Mucosa of rectum (tissue), 2 donors: ENCODE data around the gene ZDHHC16.

Experiments used
- H3K27ac ChIP-seq, 2 donors: one replicate each; pipeline ENCODE4 v1.7.0; 2013; ENCODE audit warnings: inconsistent platforms in 2 of 2, low read depth in 2 of 2, low read length in 2 of 2
- H3K27me3 ChIP-seq, 2 donors: one replicate each; pipeline ENCODE4 v1.7.0; 2013; ENCODE audit warnings: low read length in 2 of 2; ENCODE audit not compliant: control insufficient read depth in 2 of 2, insufficient read depth in 2 of 2
- H3K36me3 ChIP-seq, 2 donors: one replicate each; pipeline ENCODE4 v1.7.0; 2013; ENCODE audit warnings: low read length in 2 of 2; ENCODE audit not compliant: control insufficient read depth in 2 of 2, insufficient read depth in 2 of 2
- H3K4me1 ChIP-seq, 2 donors: one replicate each; pipeline ENCODE4 v1.7.0; 2013; ENCODE audit warnings: low read length in 2 of 2, mild to moderate bottlenecking in 1 of 2; ENCODE audit not compliant: control insufficient read depth in 2 of 2, insufficient read depth in 2 of 2
- H3K4me3 ChIP-seq, 2 donors: one replicate each; pipeline ENCODE4 v1.7.0; 2013; ENCODE audit warnings: low read length in 2 of 2
- H3K9ac ChIP-seq, 2 donors: one replicate each; pipeline ENCODE4 v1.7.0; 2013; ENCODE audit warnings: low read length in 2 of 2, low read depth in 1 of 2, mild to moderate bottlenecking in 1 of 2
- H3K9me3 ChIP-seq, 2 donors: one replicate each; pipeline ENCODE4 v1.7.0; 2013; ENCODE audit warnings: low read length in 2 of 2; ENCODE audit not compliant: control insufficient read depth in 2 of 2
- donor health status: healthy.
- donor health status: Normal muscosa, but diverticular disease.

ZDHHC16 gene

DNA sequence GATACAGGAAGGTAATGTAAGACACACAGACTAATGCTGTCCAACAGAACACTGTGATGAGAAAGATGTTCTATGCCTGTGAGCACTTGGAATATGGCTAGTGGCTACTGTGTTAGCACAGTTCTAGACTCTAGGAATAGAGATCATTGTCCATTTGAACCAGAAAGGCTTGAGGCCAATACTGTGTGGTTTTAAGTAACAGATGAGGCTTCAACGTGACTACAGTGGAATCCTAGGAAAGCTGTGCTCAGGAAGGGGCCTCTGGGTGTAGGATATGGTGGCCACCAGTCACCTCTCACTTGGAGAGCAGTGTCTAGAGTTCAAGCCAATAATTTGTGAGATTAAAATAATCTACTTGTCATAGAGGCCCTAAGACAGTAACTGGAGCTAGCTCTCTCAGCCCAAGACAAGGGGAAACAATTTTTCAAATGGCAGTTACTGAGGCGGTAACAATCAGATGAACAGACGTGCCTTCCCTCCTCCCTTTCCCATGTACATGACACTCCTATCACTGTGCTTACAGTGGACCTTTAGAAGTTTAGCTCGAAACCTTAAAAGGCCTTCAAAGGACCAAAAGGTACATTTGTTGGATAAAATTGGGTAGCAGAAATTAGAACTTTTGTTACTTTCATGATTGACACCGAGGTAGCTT is 10.2 kb downstream of the ZDHHC16 start:
- Histone ChIP-seq H3K9me3 (no peaks in the 10 kb centered on the region), H3K4me3 (no peak overlapping the region), H3K27ac (no peak overlapping the region), H3K9ac (no peak overlapping the region), H3K27me3 (no peaks in the 10 kb centered on the region), H3K36me3 (peaks cover 70 to 79% of the 10 kb centered on the region in 2 donors), H3K4me1 (no peaks in the 10 kb centered on the region)

DNA sequence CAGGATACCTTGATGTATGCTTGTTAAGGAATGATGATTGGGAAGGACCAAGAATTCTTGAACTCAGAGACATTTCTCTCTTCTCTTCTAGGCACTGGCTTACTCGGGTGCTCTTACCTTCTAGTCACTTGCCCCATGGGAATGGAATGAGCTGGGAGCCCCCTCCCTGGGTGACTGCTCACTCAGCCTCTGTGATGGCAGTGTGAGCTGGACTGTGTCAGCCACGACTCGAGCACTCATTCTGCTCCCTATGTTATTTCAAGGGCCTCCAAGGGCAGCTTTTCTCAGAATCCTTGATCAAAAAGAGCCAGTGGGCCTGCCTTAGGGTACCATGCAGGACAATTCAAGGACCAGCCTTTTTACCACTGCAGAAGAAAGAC is 10.7 kb downstream of the ZDHHC16 start:
- Histone ChIP-seq H3K9me3 (no peaks in the 10 kb centered on the region), H3K36me3 (peaks cover 75 to 83% of the 10 kb centered on the region in 2 donors), H3K4me3 (no peak overlapping the region), H3K27me3 (no peaks in the 10 kb centered on the region), H3K9ac (no peak overlapping the region), H3K27ac (no peak overlapping the region), H3K4me1 (no peaks in the 10 kb centered on the region)

DNA sequence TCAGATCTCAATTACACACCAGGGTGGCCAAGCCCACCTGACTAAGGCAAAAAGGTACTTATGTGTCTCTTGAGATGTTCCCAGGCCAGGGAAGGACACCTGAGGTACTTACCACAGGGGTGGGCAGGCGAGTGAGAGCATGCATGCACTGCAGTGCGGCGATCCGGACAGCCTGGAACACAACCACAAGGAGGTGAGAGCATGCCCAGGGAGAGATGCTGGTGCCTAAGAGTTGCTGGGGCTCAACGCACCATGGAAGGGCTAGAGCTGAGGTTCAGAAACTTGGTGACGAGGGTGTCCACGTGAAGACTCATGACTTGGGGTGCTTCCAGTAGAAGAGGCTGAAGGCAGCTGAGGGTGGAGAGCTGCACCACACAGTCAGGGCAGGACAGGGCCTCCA is 13.1 kb downstream of the ZDHHC16 start:
- Histone ChIP-seq H3K4me1 (peaks cover 0 to 2% of the 10 kb centered on the region in 2 donors), H3K9me3 (no peaks in the 10 kb centered on the region), H3K36me3 (peaks cover 81 to 83% of the 10 kb centered on the region in 2 donors), H3K4me3 (no peak overlapping the region), H3K9ac (no peak overlapping the region), H3K27me3 (no peaks in the 10 kb centered on the region), H3K27ac (no peak overlapping the region)

DNA sequence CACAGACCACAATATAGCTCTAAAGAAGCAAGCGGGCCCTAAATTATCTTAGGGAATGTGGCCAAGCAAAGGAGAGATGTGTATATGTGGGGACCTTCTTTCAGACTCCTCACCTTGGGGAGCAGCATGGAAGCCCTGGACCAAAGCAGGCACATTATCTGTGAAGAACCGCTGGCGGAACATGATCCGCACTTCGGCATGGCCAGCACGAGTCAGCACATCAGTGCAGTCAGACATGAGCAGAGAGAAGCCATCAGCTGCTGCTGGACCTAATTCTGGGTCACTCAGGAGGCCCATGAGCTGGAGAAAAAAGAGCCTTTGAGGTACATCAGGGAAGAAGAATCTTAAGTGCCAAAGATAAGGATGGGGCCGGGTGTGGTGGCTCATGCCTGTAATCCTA is 14.0 kb downstream of the ZDHHC16 start:
- Histone ChIP-seq H3K27ac (no peak overlapping the region), H3K9me3 (no peaks in the 10 kb centered on the region), H3K9ac (no peak overlapping the region), H3K36me3 (peaks cover 78 to 84% of the 10 kb centered on the region in 2 donors), H3K4me1 (peaks cover 0 to 2% of the 10 kb centered on the region in 2 donors), H3K4me3 (no peak overlapping the region), H3K27me3 (no peaks in the 10 kb centered on the region)

DNA sequence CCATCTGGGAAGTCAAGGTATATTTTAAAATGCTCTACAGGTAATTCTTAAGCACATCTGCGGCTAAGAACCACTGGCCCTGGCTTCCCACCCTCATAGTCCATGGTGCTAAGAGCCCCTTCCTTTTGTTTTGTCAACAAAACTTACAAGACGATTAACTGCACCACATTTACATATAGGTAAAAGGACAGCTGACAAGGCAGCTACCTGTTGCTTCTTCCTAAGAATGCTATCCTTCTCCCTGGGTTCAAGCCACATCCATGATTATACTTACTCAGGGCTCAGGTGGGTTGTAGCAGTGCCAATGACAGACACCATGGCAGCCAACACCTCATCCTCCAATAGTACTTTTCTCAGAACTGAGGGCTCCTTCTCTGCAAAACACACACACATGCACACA is 16.3 kb downstream of the ZDHHC16 start:
- Histone ChIP-seq H3K9me3 (no peaks in the 10 kb centered on the region), H3K36me3 (peaks cover 78 to 82% of the 10 kb centered on the region in 2 donors), H3K4me1 (peaks cover 0 to 2% of the 10 kb centered on the region in 2 donors), H3K27me3 (no peaks in the 10 kb centered on the region), H3K27ac (no peak overlapping the region), H3K9ac (no peak overlapping the region), H3K4me3 (no peak overlapping the region)

GRCh38 chr10:97463363-97464132 is 17.6 kb downstream of the ZDHHC16 start:
- Histone ChIP-seq H3K9ac (no peak overlapping the region), H3K4me3 (no peak overlapping the region), H3K27me3 (no peaks in the 10 kb centered on the region), H3K27ac (no peak overlapping the region), H3K9me3 (no peaks in the 10 kb centered on the region), H3K36me3 (peaks cover 81 to 83% of the 10 kb centered on the region in 2 donors), H3K4me1 (peaks cover 0 to 2% of the 10 kb centered on the region in 2 donors)

GRCh38 chr10:97464226-97464625 is 18.3 kb downstream of the ZDHHC16 start:
- H3K27me3 ChIP-seq = no peaks in the 10 kb centered on the region
- H3K9me3 ChIP-seq = no peaks in the 10 kb centered on the region
- H3K4me1 ChIP-seq = peaks cover 0 to 2% of the 10 kb centered on the region in 2 donors
- no peak overlapping the region for H3K27ac ChIP-seq
- H3K9ac ChIP-seq = no peak overlapping the region
- peaks cover 80 to 81% of the 10 kb centered on the region in 2 donors for H3K36me3 ChIP-seq
- H3K4me3 ChIP-seq = no peak overlapping the region

- H3K9ac ChIP-seq = no peak overlapping the region
- no peaks in the 10 kb centered on the region for H3K27me3 ChIP-seq
- no peak overlapping the region for H3K27ac ChIP-seq
- H3K4me1 ChIP-seq = peaks cover 0 to 2% of the 10 kb centered on the region in 2 donors
- H3K36me3 ChIP-seq = peaks cover 79 to 80% of the 10 kb centered on the region in 2 donors
- no peak overlapping the region for H3K4me3 ChIP-seq
- no peaks in the 10 kb centered on the region for H3K9me3 ChIP-seq
These were observed 20.0 kb downstream of the ZDHHC16 start for GRCh38 chr10:97465982-97466381.

GRCh38 chr10:97466755-97467154 is 20.8 kb downstream of the ZDHHC16 start:
- Histone ChIP-seq H3K36me3 (peaks cover 73 to 79% of the 10 kb centered on the region in 2 donors), H3K27ac (no peak overlapping the region), H3K9me3 (no peaks in the 10 kb centered on the region), H3K4me1 (peaks cover 0 to 2% of the 10 kb centered on the region in 2 donors), H3K9ac (no peak overlapping the region), H3K4me3 (no peak overlapping the region), H3K27me3 (no peaks in the 10 kb centered on the region)

GRCh38 chr10:97468162-97468561 is 22.2 kb downstream of the ZDHHC16 start:
- Histone ChIP-seq H3K4me1 (peaks cover 0 to 2% of the 10 kb centered on the region in 2 donors), H3K27ac (no peak overlapping the region), H3K9ac (no peak overlapping the region), H3K9me3 (no peaks in the 10 kb centered on the region), H3K4me3 (no peak overlapping the region), H3K36me3 (peaks cover 65 to 66% of the 10 kb centered on the region in 2 donors), H3K27me3 (no peaks in the 10 kb centered on the region)
